ENCODE data around the gene CEP83. TPM values are rescaled to one million over a fixed set of nuclear protein-coding genes. Genes with fewer than 3 reads are reported as not detected.

Gene CEP83
- total RNA-seq, 1 experiment from 2014 or later: 10.9 TPM

DNA sequence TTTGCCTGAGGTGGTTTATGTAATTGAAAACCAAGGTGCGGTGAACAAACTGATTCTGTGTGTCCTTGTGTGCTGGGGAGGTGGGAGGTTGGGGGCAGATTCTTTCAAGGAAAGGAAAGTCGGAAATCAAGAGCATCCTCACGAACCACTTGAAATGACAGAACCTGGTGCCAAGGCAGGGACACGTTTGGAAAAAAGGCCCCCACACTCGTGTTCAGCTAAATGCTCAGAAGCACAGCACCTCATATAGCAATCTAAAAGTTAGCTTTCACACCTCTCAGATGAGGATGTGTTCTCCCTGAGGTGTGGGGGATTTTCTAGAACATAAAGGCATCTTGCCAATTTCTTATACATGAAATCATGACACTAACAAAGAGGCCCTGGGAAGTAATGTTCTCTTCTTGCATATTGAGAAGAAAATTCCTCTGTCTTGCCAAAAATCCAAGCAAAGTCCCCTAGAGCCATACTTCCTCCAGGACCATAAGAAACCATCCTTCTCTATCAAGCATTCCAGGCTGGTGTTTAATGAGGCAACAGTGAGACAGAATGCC is 191.7 kb downstream of the CEP83 start:
- Histone ChIP-seq H3K4me3 (ENCODE audit: insufficient read depth, low read depth, low read length) (no peak overlapping the region), H3K27me3 (ENCODE audit: control insufficient read depth, insufficient read depth, low read length) (no peaks in the 10 kb centered on the region)
- DNase-seq: no peak

GRCh38 chr12:94267537-94267872 is 192.2 kb downstream of the CEP83 start:
- Histone ChIP-seq H3K36me3 (replicated peaks; ENCODE audit: control insufficient read depth, insufficient read depth, low read length) (no peaks in the 10 kb centered on the region), H3K27me3 (ENCODE audit: control insufficient read depth, insufficient read depth, low read length) (no peaks in the 10 kb centered on the region)
- DNase-seq: no peak

More for the DNA sequence above, 191.7 kb downstream of the CEP83 start:
- no peaks in the 10 kb centered on the region for H3K36me3 ChIP-seq (replicated peaks; ENCODE audit: control insufficient read depth, insufficient read depth, low read length)

DNA sequence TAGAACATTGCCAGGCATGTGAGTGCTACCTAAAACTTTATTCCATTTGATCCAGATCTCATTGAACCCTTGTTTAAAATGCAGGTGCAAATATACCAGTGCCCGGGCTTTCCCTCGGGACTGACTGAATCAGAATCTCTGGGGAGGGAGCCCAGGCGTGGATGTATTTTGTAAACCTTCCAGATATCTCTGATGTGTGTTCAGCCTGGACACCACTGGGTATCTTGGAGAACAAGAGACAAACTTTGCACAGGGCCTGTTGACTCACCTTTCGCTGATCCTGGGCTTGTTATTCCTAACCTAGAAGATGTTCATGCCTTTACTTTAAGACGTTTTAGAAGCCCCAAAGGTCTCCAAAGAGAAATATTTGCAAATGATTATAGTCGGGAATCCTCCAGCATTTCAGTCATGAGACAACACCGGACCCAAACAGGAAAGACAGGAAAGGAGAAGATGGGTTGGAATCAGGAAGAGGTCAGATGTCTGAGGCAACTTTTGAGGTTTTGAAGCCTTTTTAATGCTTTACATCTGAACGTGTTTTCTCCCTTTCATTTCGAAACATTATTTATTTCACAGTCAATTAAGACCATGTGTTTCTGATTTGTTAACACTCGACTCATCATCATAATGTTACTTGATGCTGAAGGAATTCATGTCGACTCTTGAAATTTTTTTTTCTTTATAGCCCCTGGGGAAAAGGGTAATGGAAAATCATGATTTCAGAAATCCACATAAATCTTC is 192.7 kb downstream of the CEP83 start:
- DNase-seq: no peak
- Histone ChIP-seq H3K36me3 (replicated peaks; ENCODE audit: control insufficient read depth, insufficient read depth, low read length) (no peaks in the 10 kb centered on the region), H3K4me3 (ENCODE audit: insufficient read depth, low read depth, low read length) (no peak overlapping the region), H3K27me3 (ENCODE audit: control insufficient read depth, insufficient read depth, low read length) (no peaks in the 10 kb centered on the region)

More at GRCh38 chr12:94267537-94267872, 192.2 kb downstream of the CEP83 start:
- H3K4me3 ChIP-seq (ENCODE audit: insufficient read depth, low read depth, low read length): no peak overlapping the region

GRCh38 chr12:94265966-94266745 is 193.5 kb downstream of the CEP83 start:
- no peak for DNase-seq
- no peaks in the 10 kb centered on the region for H3K36me3 ChIP-seq (replicated peaks; ENCODE audit: control insufficient read depth, insufficient read depth, low read length)
- H3K4me3 ChIP-seq (ENCODE audit: insufficient read depth, low read depth, low read length): no peak overlapping the region
- no peaks in the 10 kb centered on the region for H3K27me3 ChIP-seq (ENCODE audit: control insufficient read depth, insufficient read depth, low read length)

DNA sequence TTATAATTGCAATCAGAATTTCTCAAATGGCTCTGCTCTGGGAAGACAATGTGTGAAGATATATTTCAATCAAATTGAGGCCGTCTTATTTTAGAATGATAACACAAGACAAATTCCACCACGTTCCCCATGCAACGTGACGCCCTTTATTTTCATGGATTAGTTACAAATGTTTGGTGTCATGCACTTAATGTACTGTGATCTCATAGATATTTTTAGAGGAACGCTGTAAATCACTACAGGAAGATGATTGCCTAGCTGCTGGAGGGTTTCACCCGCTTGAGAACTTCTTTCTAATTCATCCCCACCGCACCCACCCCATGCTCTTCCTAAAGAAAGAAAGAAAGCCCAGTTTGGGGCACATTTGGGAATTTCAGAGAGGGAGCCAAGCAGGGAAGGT is 194.1 kb downstream of the CEP83 start:
- no peaks in the 10 kb centered on the region for H3K36me3 ChIP-seq (replicated peaks; ENCODE audit: control insufficient read depth, insufficient read depth, low read length)
- no peak overlapping the region for H3K4me3 ChIP-seq (ENCODE audit: insufficient read depth, low read depth, low read length)
- DNase-seq: no peak
- H3K27me3 ChIP-seq (ENCODE audit: control insufficient read depth, insufficient read depth, low read length): no peaks in the 10 kb centered on the region

GRCh38 chr12:94264736-94265485 is 194.8 kb downstream of the CEP83 start:
- Histone ChIP-seq H3K36me3 (replicated peaks; ENCODE audit: control insufficient read depth, insufficient read depth, low read length) (no peaks in the 10 kb centered on the region), H3K4me3 (ENCODE audit: insufficient read depth, low read depth, low read length) (no peak overlapping the region), H3K27me3 (ENCODE audit: control insufficient read depth, insufficient read depth, low read length) (no peaks in the 10 kb centered on the region)
- DNase-seq: no peak

DNA sequence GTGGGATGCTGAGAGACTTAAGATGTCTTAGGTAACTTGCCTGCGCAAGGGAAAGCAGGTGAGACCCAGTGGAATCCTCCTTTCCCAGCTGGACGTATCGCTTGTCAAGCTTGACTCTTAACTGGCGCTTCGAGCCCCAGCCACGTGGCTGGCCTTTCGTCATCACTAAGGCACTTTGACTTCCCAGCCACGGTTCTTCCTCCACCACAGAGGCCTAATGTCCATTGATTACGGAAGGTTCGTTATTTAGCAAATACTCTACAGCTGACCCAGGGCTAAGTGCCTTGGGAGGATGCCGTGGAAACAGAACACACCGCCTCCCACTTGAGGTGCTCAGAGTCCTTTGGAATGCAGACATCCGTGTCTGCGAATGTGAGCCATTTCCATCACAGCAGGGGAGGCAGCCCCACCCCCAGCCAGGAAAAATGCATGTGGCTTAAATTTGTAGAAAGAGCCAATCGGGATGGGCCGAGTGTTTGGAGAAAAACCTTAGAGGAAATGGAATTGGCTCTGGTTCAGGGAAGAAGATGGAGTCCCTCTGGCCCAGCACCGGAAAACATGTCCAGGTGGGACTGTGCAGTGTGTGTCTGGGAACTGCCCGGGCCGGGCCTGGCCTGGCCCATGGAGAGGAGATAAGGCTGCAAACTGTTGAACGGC is 195.6 kb downstream of the CEP83 start:
- peak; percentile 63 for DNase-seq
- no peak overlapping the region for H3K4me3 ChIP-seq (ENCODE audit: insufficient read depth, low read depth, low read length)
- no peaks in the 10 kb centered on the region for H3K27me3 ChIP-seq (ENCODE audit: control insufficient read depth, insufficient read depth, low read length)
- H3K36me3 ChIP-seq (replicated peaks; ENCODE audit: control insufficient read depth, insufficient read depth, low read length): no peaks in the 10 kb centered on the region

GRCh38 chr12:94263011-94263811 is 196.5 kb downstream of the CEP83 start:
- Histone ChIP-seq H3K4me3 (ENCODE audit: insufficient read depth, low read depth, low read length) (no peak overlapping the region), H3K27me3 (ENCODE audit: control insufficient read depth, insufficient read depth, low read length) (no peaks in the 10 kb centered on the region), H3K36me3 (replicated peaks; ENCODE audit: control insufficient read depth, insufficient read depth, low read length) (no peaks in the 10 kb centered on the region)
- no peak for DNase-seq

- Histone ChIP-seq H3K4me3 (ENCODE audit: insufficient read depth, low read depth, low read length) (no peak overlapping the region), H3K36me3 (replicated peaks; ENCODE audit: control insufficient read depth, insufficient read depth, low read length) (no peaks in the 10 kb centered on the region), H3K27me3 (ENCODE audit: control insufficient read depth, insufficient read depth, low read length) (no peaks in the 10 kb centered on the region)
- no peak for DNase-seq
Observed at GRCh38 chr12:94262228-94263010, 197.2 kb downstream of the CEP83 start.

GRCh38 chr12:94261786-94262185 is 197.9 kb downstream of the CEP83 start:
- H3K36me3 ChIP-seq (replicated peaks; ENCODE audit: control insufficient read depth, insufficient read depth, low read length): no peaks in the 10 kb centered on the region
- no peak overlapping the region for H3K4me3 ChIP-seq (ENCODE audit: insufficient read depth, low read depth, low read length)
- DNase-seq: no peak
- H3K27me3 ChIP-seq (ENCODE audit: control insufficient read depth, insufficient read depth, low read length): no peaks in the 10 kb centered on the region

GRCh38 chr12:94261119-94261518 is 198.5 kb downstream of the CEP83 start:
- no peak overlapping the region for H3K4me3 ChIP-seq (ENCODE audit: insufficient read depth, low read depth, low read length)
- H3K27me3 ChIP-seq (ENCODE audit: control insufficient read depth, insufficient read depth, low read length): no peaks in the 10 kb centered on the region
- DNase-seq: peak; percentile 76
- no peaks in the 10 kb centered on the region for H3K36me3 ChIP-seq (replicated peaks; ENCODE audit: control insufficient read depth, insufficient read depth, low read length)

- DNase-seq: no peak
- no peak overlapping the region for H3K4me3 ChIP-seq (ENCODE audit: insufficient read depth, low read depth, low read length)
- no peaks in the 10 kb centered on the region for H3K27me3 ChIP-seq (ENCODE audit: control insufficient read depth, insufficient read depth, low read length)
Observed at GRCh38 chr12:94260717-94261116, 198.9 kb downstream of the CEP83 start.

DNA sequence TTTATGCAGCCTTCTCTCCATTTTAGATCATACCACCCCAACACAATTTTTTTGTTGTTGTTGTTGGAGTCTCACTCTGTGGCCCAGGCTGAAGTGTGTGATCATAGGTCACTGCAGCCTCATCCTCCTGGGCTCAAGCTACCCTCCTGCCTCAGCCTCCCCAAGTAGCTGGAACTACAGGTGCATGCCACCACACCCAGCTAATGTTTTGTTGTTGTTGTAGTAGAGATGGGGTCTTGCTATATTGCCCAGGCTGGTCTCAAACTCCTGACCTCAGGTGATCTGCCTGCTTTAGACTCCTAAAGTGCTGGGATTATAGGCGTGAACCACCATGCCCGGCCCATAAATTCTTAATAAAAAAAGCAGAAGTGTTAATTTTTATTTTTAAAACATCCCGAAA is 199.7 kb downstream of the CEP83 start:
- no peak for DNase-seq
- Histone ChIP-seq H3K36me3 (replicated peaks; ENCODE audit: control insufficient read depth, insufficient read depth, low read length) (no peaks in the 10 kb centered on the region), H3K27me3 (ENCODE audit: control insufficient read depth, insufficient read depth, low read length) (no peaks in the 10 kb centered on the region), H3K4me3 (ENCODE audit: insufficient read depth, low read depth, low read length) (no peak overlapping the region)

More at GRCh38 chr12:94260717-94261116, 198.9 kb downstream of the CEP83 start:
- no peaks in the 10 kb centered on the region for H3K36me3 ChIP-seq (replicated peaks; ENCODE audit: control insufficient read depth, insufficient read depth, low read length)
